SK-N-SH (cell line): ENCODE results near the gene SSMEM1. TPM values are rescaled to one million over a fixed set of nuclear protein-coding genes. Genes with fewer than 3 reads are reported as not detected.

Experiments used
- CTCF ChIA-PET: fragments of 300-600, 350-600 bp; formaldehyde crosslinking; extraction: SDS; loops from one replicate; lab custom pipeline; 2021; lab: Yijun Ruan, JAX
- POLR2A ChIA-PET: fragments of 350-600 bp; sonication (Branson Sonifier 250); formaldehyde crosslinking; extraction: SDS; loops from one replicate; lab custom pipeline; 2020; ENCODE audit warnings: antibody characterized with exemption, inconsistent platforms; lab: Yijun Ruan, JAX
- DNase-seq: peaks from one replicate; pipeline ENCODE4 v3.0.0; 2012
- H2AFZ ChIP-seq: fragments of 200-600 bp; sonication (generic); 2 replicates; pipeline ENCODE4 v1.8.1; 2016; ENCODE audit warnings: antibody characterized with exemption, mild to moderate bottlenecking, low read depth
- H3F3A ChIP-seq: fragments of 200-600 bp; sonication (generic); replicated peaks from 2 replicates; pipeline ENCODE3; 2016; ENCODE audit warnings: antibody characterized with exemption, mild to moderate bottlenecking; ENCODE audit not compliant: insufficient read depth
- H3K27ac ChIP-seq, 2 experiments: fragments of 200-500 bp in 1 of 2; fragments of 200-600 bp in 1 of 2; sonication (Bioruptor generic) in 1 of 2; sonication (generic), shearing (Covaris generic) in 1 of 2; 2 replicates each; pipeline versions ENCODE4 v1.5.1 to v1.6.1; 2014 to 2016; ENCODE audit warnings: low read depth in 2 of 2, inconsistent platforms in 1 of 2, low read length in 1 of 2, mild to moderate bottlenecking in 1 of 2, mixed read lengths in 1 of 2
- H3K27me3 ChIP-seq: fragments of 200-600 bp; sonication (generic), shearing (Covaris generic); 2 replicates; pipeline ENCODE4 v1.6.1; 2016; ENCODE audit warnings: mixed run types; ENCODE audit not compliant: insufficient read depth
- H3K36me3 ChIP-seq, 2 experiments: fragments of 200-500 bp in 1 of 2; fragments of 200-600 bp in 1 of 2; sonication (Bioruptor generic) in 1 of 2; sonication (generic) in 1 of 2; replicated peaks in 1 of 2; 2 replicates each; pipeline versions ENCODE3 to v1.5.1; 2014 to 2016; ENCODE audit warnings: low read length in 1 of 2, mild to moderate bottlenecking in 1 of 2; ENCODE audit not compliant: insufficient read depth in 2 of 2, control insufficient read depth in 1 of 2
- H3K4me1 ChIP-seq, 2 experiments: fragments of 200-500 bp in 1 of 2; fragments of 200-600 bp in 1 of 2; sonication (Bioruptor generic) in 1 of 2; sonication (generic), shearing (Covaris generic) in 1 of 2; 2 replicates each; pipeline versions ENCODE4 v1.5.1 to v1.6.1; 2014 to 2016; ENCODE audit warnings: low read depth in 1 of 2, low read length in 1 of 2, mixed run types in 1 of 2; ENCODE audit not compliant: insufficient read depth in 2 of 2, control insufficient read depth in 1 of 2
- H3K4me2 ChIP-seq: fragments of 200-600 bp; sonication (generic), shearing (Covaris generic); 2 replicates; pipeline ENCODE4 v1.6.1; 2017; ENCODE audit warnings: mixed run types
- H3K4me3 ChIP-seq, 2 experiments: fragments of 200-500 bp in 1 of 2; fragments of 200-600 bp in 1 of 2; sonication (Bioruptor generic) in 1 of 2; sonication (generic), shearing (Covaris generic) in 1 of 2; 2 replicates each; pipeline versions ENCODE4 v1.5.1 to v1.8.1; 2014 to 2016; ENCODE audit warnings: low read depth in 2 of 2, inconsistent platforms in 1 of 2, low read length in 1 of 2, mild to moderate bottlenecking in 1 of 2, mixed read lengths in 1 of 2, moderate library complexity in 1 of 2
- H3K79me2 ChIP-seq: fragments of 200-600 bp; sonication (generic); 2 replicates; pipeline ENCODE4 v1.8.1; 2017; ENCODE audit warnings: mild to moderate bottlenecking; ENCODE audit not compliant: insufficient read depth
- H3K9ac ChIP-seq: fragments of 200-600 bp; sonication (generic); 2 replicates; pipeline ENCODE4 v1.6.1; 2017; ENCODE audit warnings: mixed run types
- H3K9me2 ChIP-seq: fragments of 200-600 bp; sonication (generic); 2 replicates; pipeline ENCODE4 v1.6.1; 2017; ENCODE audit warnings: mixed run types
- H3K9me3 ChIP-seq: fragments of 200-600 bp; sonication (generic); 2 replicates; pipeline ENCODE4 v1.6.1; 2017; ENCODE audit warnings: mixed run types, mild to moderate bottlenecking, moderate library complexity
- H4K20me1 ChIP-seq: fragments of 200-600 bp; sonication (generic); 2 replicates; pipeline ENCODE4 v1.6.1; 2017; ENCODE audit warnings: mild to moderate bottlenecking, mixed run types; ENCODE audit not compliant: insufficient read depth
- ELF1 ChIP-seq: IDR thresholded peaks from 2 replicates; pipeline ENCODE4 v1.4.0; 2012
- EP300 ChIP-seq, 2 experiments: IDR thresholded peaks; 2 replicates each; pipeline versions ENCODE4 v1.4.0 to v1.6.1; 2012; ENCODE audit warnings: borderline replicate concordance in 1 of 2, low read depth in 1 of 2, low read length in 1 of 2
- FOSL2 ChIP-seq: IDR thresholded peaks from 2 replicates; pipeline ENCODE4 v1.4.0; 2012; ENCODE audit warnings: low read depth, mild to moderate bottlenecking, moderate library complexity, borderline replicate concordance
- GABPA ChIP-seq: IDR thresholded peaks from 2 replicates; pipeline ENCODE4 v1.4.0; 2012; ENCODE audit warnings: low read depth, mild to moderate bottlenecking
- GATA2 ChIP-seq: sonication (generic); formaldehyde crosslinking; IDR thresholded peaks from 2 replicates; pipeline ENCODE4 v1.5.0; 2020; ENCODE audit warnings: mild to moderate bottlenecking, missing genetic modification reagents
- IRF3 ChIP-seq: fragments of 150-350 bp; IDR thresholded peaks from 2 replicates; pipeline ENCODE4 v1.6.1; 2016; ENCODE audit warnings: mild to moderate bottlenecking, low read depth, low read length
- JUND ChIP-seq: IDR thresholded peaks from 2 replicates; pipeline ENCODE4 v1.4.0; 2012
- MXI1 ChIP-seq: IDR thresholded peaks from 2 replicates; pipeline ENCODE4 v1.6.1; 2012; ENCODE audit warnings: mild to moderate bottlenecking, low read depth, low read length, improper control_type of control experiment
- POLR2AphosphoS5 ChIP-seq: IDR thresholded peaks from 2 replicates; pipeline ENCODE4 v1.6.1; 2012; ENCODE audit warnings: low read depth, low read length
- RAD21 ChIP-seq: IDR thresholded peaks from 2 replicates; pipeline ENCODE4 v1.6.1; 2012; ENCODE audit warnings: mild to moderate bottlenecking, low read length
- RFX5 ChIP-seq: IDR thresholded peaks from 2 replicates; pipeline ENCODE4 v1.6.1; 2012; ENCODE audit warnings: mild to moderate bottlenecking, improper control_type of control experiment, low read length
- RXRA ChIP-seq: IDR thresholded peaks from 2 replicates; pipeline ENCODE4 v1.4.0; 2012; ENCODE audit warnings: low read depth, mild to moderate bottlenecking, borderline replicate concordance
- SIN3A ChIP-seq: IDR thresholded peaks from 2 replicates; pipeline ENCODE4 v1.6.1; 2012; ENCODE audit warnings: low read depth, mild to moderate bottlenecking, low read length, moderate library complexity, borderline replicate concordance
- SMC3 ChIP-seq: IDR thresholded peaks from 2 replicates; pipeline ENCODE4 v1.6.1; 2012; ENCODE audit warnings: low read depth, low read length, improper control_type of control experiment
- TAF1 ChIP-seq: IDR thresholded peaks from 2 replicates; pipeline ENCODE4 v1.6.1; 2012; ENCODE audit warnings: low read depth, mild to moderate bottlenecking, low read length, moderate library complexity, borderline replicate concordance
- TCF12 ChIP-seq: IDR thresholded peaks from 2 replicates; pipeline ENCODE4 v1.4.0; 2012
- USF1 ChIP-seq: IDR thresholded peaks from 2 replicates; pipeline ENCODE4 v1.4.0; 2012; ENCODE audit warnings: low read depth, borderline replicate concordance
- YY1 ChIP-seq: IDR thresholded peaks from 2 replicates; pipeline ENCODE4 v1.4.0; 2012; ENCODE audit warnings: low read depth, mild to moderate bottlenecking
- ZBTB33 ChIP-seq: IDR thresholded peaks from 2 replicates; pipeline ENCODE4 v1.4.0; 2012; ENCODE audit warnings: low read depth, borderline replicate concordance
- WGBS: methylation state at CpG from one replicate; pipeline ENCODE4 v1.1.6; 2017; ENCODE audit warnings: low lambda C conversion rate; 5-methylcytosine and 5-hydroxymethylcytosine counted together
- polyA plus RNA-seq, 3 experiments: library from polyadenylated mRNA; depleted of rRNA; stranded (reverse); fragments of >200 nt; gene quantifications; 2 replicates each; pipeline ENCODE4 v1.2.3, GENCODE V29; 2012
- TF ChIP-seq, protein P1 (sequence below): IDR thresholded peaks from 2 replicates; pipeline ENCODE4; 2012
- TF ChIP-seq, protein P2 (sequence below): fragments of 150-350 bp; IDR thresholded peaks from 2 replicates; pipeline ENCODE4 v1.6.1; 2017; ENCODE audit warnings: antibody characterized with exemption, low read length, low read depth, borderline replicate concordance

Gene SSMEM1
- polyA plus RNA-seq, 1 of the 3 experiments (the other 2 are of a cell fraction) = not detected

DNA sequence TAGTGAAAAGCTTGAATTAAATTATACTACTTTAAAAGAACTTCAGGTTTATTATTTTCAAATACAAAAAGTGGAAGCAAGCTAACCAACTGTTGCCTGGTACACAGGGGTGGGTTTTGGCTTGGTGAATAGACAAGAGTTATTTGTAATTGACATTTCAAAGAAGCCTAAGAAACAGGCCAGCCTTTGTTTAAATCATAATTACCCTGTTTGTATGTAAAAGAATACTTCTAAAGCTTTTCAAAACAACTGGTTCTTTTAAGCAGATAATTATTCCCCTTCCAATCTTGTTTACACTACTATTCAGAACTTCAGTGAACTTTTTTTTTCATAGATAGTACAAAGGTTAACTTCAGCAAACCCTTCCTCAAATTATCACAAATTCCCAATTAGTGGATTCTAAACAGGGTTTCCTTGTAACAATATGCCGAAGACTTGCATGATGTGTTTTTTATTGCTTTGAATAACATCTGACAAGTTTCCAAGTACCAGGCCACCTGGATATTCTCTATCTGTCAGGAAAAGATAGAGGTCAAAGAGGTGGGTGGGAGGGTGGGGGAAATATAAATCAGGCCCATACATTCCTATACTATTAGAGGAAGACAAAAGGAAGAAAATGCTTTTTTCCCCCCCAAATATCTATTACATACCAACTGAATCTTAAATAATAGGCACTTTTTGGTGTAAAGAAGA is 20.4 kb downstream of the SSMEM1 start:
- Histone ChIP-seq H3K27ac (peak overlapping the region in 1 of 2 experiments; percentile 89; a peak in 2 of 4 replicates), H3K4me1 (peaks cover 0 to 11% of the 10 kb centered on the region in 2 experiments; a peak in 2 of 4 replicates), H3K9ac (no peak overlapping the region), H3K36me3 (no peaks in the 10 kb centered on the region), H3K4me3 (no peak overlapping the region), H3K4me2 (no peak overlapping the region), H2AFZ (no peak overlapping the region), H3F3A (no peaks in the 10 kb centered on the region), H3K27me3 (no peaks in the 10 kb centered on the region), H3K79me2 (no peaks in the 10 kb centered on the region), H4K20me1 (no peaks in the 10 kb centered on the region), H3K9me2 (no peaks in the 10 kb centered on the region), H3K9me3 (no peaks in the 10 kb centered on the region)
- TF ChIP-seq, protein P1, sequence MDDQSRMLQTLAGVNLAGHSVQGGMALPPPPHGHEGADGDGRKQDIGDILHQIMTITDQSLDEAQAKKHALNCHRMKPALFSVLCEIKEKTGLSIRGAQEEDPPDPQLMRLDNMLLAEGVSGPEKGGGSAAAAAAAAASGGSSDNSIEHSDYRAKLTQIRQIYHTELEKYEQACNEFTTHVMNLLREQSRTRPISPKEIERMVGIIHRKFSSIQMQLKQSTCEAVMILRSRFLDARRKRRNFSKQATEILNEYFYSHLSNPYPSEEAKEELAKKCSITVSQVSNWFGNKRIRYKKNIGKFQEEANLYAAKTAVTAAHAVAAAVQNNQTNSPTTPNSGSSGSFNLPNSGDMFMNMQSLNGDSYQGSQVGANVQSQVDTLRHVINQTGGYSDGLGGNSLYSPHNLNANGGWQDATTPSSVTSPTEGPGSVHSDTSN = no peak; the same call in 1 of the 2 replicates
- peak; percentile 81 for TF ChIP-seq TCF12
- TF ChIP-seq RAD21 = no peak
- TF ChIP-seq TAF1 = no peak
- TF ChIP-seq GATA2 (CRISPR knock-in tag) = no peak
- TF ChIP-seq POLR2AphosphoS5 = peak; percentile 73
- peak in 1 of 2 experiments; percentile 40; a peak in 1 of 4 replicates for TF ChIP-seq EP300 (IDR thresholded peaks at IDR 0.05; ENCODE audit: borderline replicate concordance in 1 of 2, low read depth in 1 of 2, low read length in 1 of 2)
- 0 out of 2 replicates have a peak, but pooled peaks have one; percentile 4 for TF ChIP-seq RXRA
- CTCF ChIA-PET = interaction anchor here (1.4 to 1.5 kb wide), 2 partner anchors 9 to 530 kb away, joined by 4 read pairs; no protein-coding TSS in a partner anchor
- POLR2A ChIA-PET = no interaction called here
- peak; percentile 63 for DNase-seq
- 19% methylated on average over 1 of the region's 1 CpG for WGBS

GRCh38 chr7:130228840-130229502 is 21.3 kb downstream of the SSMEM1 start:
- Histone ChIP-seq H4K20me1 (no peaks in the 10 kb centered on the region), H3K27ac (peak overlapping the region in 1 of 2 experiments; percentile 89; a peak in 2 of 4 replicates), H3K4me3 (no peak overlapping the region), H3K79me2 (no peaks in the 10 kb centered on the region), H3K27me3 (no peaks in the 10 kb centered on the region), H2AFZ (no peak overlapping the region; the same call in 1 of the 2 replicates), H3K4me1 (peaks cover 0 to 11% of the 10 kb centered on the region in 2 experiments; a peak in 2 of 4 replicates), H3K4me2 (no peak overlapping the region), H3K9me3 (no peaks in the 10 kb centered on the region), H3F3A (no peaks in the 10 kb centered on the region), H3K36me3 (no peaks in the 10 kb centered on the region), H3K9ac (no peak overlapping the region), H3K9me2 (no peaks in the 10 kb centered on the region)
- TF ChIP-seq GATA2 (CRISPR knock-in tag) = no peak
- TF ChIP-seq USF1 = no peak
- TF ChIP-seq, protein P2, sequence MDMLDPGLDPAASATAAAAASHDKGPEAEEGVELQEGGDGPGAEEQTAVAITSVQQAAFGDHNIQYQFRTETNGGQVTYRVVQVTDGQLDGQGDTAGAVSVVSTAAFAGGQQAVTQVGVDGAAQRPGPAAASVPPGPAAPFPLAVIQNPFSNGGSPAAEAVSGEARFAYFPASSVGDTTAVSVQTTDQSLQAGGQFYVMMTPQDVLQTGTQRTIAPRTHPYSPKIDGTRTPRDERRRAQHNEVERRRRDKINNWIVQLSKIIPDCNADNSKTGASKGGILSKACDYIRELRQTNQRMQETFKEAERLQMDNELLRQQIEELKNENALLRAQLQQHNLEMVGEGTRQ = no peak
- no peak for TF ChIP-seq MXI1
- TF ChIP-seq GABPA = no peak
- TF ChIP-seq TCF12 = no peak
- no peak for TF ChIP-seq IRF3
- TF ChIP-seq JUND = no peak
- TF ChIP-seq SMC3 = no peak
- TF ChIP-seq ZBTB33 = no peak
- TF ChIP-seq FOSL2 = no peak
- TF ChIP-seq RFX5 = no peak
- no peak for TF ChIP-seq ELF1
- no peak for TF ChIP-seq SIN3A
- TF ChIP-seq YY1 = no peak
- WGBS = 69% methylated on average over 7 of the region's 7 CpGs
- CTCF ChIA-PET = interaction anchor here (1.0 to 1.5 kb wide), 5 partner anchors 8 to 529 kb away, joined by 3 to 4 read pairs (median 4); partner anchors contain the start of gene TMEM209
- peak; percentile 37 for DNase-seq
- POLR2A ChIA-PET = no interaction called here
